Smooth muscle cell (in vitro differentiated cells): ENCODE data around the gene NEGR1. TPM values are rescaled to one million over a fixed set of nuclear protein-coding genes. Genes with fewer than 3 reads are reported as not detected.

ENCODE experiments used
- DNase-seq: peaks from one replicate; lab custom pipeline; 2025; ENCODE audit not compliant: unreplicated experiment; lab: John Stamatoyannopoulos, UW
- H2AFZ ChIP-seq: fragments of 200-600 bp; sonication (generic); 2 replicates; pipeline ENCODE4 v1.6.0; 2016; ENCODE audit warnings: antibody characterized with exemption, low read depth, mild to moderate bottlenecking
- H3F3A ChIP-seq: fragments of 200-600 bp; sonication (generic); 2 replicates; pipeline ENCODE4 v1.6.0; 2017; ENCODE audit warnings: antibody characterized with exemption, low read depth
- H3K27ac ChIP-seq: fragments of 200-600 bp; sonication (generic); 2 replicates; pipeline ENCODE4 v1.5.1; 2016; ENCODE audit warnings: low read depth, mild to moderate bottlenecking
- H3K27me3 ChIP-seq: fragments of 200-600 bp; sonication (generic); 2 replicates; pipeline ENCODE4 v1.6.1; 2016; ENCODE audit warnings: low read depth, mild to moderate bottlenecking
- H3K36me3 ChIP-seq: fragments of 200-600 bp; sonication (generic); 2 replicates; pipeline ENCODE4 v1.5.1; 2016; ENCODE audit warnings: low read depth
- H3K4me1 ChIP-seq: fragments of 200-600 bp; sonication (generic); 2 replicates; pipeline ENCODE4 v1.5.1; 2016; ENCODE audit warnings: low read depth
- H3K4me2 ChIP-seq: fragments of 200-600 bp; sonication (generic); 2 replicates; pipeline ENCODE4 v1.6.0; 2016; ENCODE audit warnings: mild to moderate bottlenecking
- H3K4me3 ChIP-seq: fragments of 200-600 bp; sonication (generic); 2 replicates; pipeline ENCODE4 v1.5.1; 2016; ENCODE audit warnings: mild to moderate bottlenecking
- H3K79me2 ChIP-seq: fragments of 200-600 bp; sonication (generic); 2 replicates; pipeline ENCODE4 v1.6.0; 2016; ENCODE audit warnings: low read depth, mild to moderate bottlenecking
- H3K9ac ChIP-seq: fragments of 200-600 bp; sonication (generic); 2 replicates; pipeline ENCODE4 v1.6.0; 2016; ENCODE audit warnings: low read depth
- H3K9me3 ChIP-seq: fragments of 200-600 bp; sonication (generic); replicated peaks from 2 replicates; pipeline ENCODE4 v1.5.1; 2016; ENCODE audit warnings: low read depth
- H4K20me1 ChIP-seq: fragments of 200-600 bp; sonication (generic); 2 replicates; pipeline ENCODE4 v1.6.0; 2016; ENCODE audit warnings: low read depth
- CTCF ChIP-seq: fragments of 200-600 bp; sonication (generic); IDR thresholded peaks from 2 replicates; pipeline ENCODE4 v1.5.1; 2017; ENCODE audit warnings: borderline replicate concordance, mild to moderate bottlenecking, antibody characterized with exemption; ENCODE audit not compliant: insufficient read depth, poor library complexity, severe bottlenecking
- whole genome bisulfite sequencing: methylation state at CpG from one replicate; pipeline ENCODE4 v1.1.7; 2016; ENCODE audit warnings: low lambda C conversion rate; 5-methylcytosine and 5-hydroxymethylcytosine counted together
- polyA plus RNA-seq: library from polyadenylated mRNA; unstranded; fragments of >200 nt; fragmentation: Nextera tagmentation; extraction: Ambion mirVana; gene quantifications from 2 replicates; pipeline ENCODE4 v1.2.1, GENCODE V29; 2016
- total RNA-seq: library from RNA; depleted of rRNA; stranded (reverse); fragments of >200 nt; gene quantifications from 2 replicates; pipeline ENCODE4 v1.2.3, GENCODE V29; 2014

NEGR1 gene
- total and polyA plus RNA-seq, 2 experiments from 2014 or later, result 0.02 to 0.09 TPM

DNA sequence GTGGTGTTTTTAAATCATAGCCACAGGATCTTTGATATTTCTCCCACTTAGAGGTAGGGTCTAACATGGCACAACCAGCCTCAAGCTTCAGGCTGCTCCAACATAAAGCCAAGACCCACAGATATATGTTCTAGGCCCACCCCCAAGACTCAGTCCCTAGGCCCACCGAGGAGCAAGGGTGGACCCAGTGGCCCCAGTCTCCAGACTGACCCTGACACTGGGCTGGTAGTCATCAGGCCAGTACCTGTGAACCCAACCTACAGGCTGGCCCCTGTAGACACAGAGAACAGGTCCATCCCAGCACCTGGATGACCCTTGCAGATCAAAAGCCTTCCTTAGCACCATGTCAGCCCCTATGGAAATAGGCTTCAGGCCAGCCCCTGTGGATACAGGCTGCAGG is 60.5 kb downstream of the NEGR1 start:
- 75% methylated on average over 1 of the region's 1 CpG for WGBS

GRCh38 chr1:72218141-72218739 is 64.1 kb downstream of the NEGR1 start:
- no peaks in the 10 kb centered on the region for H3K4me1 ChIP-seq
- H3K27me3 ChIP-seq, result no peaks in the 10 kb centered on the region
- H3K79me2 ChIP-seq, result no peaks in the 10 kb centered on the region
- no peak overlapping the region for H3K27ac ChIP-seq
- no peak for DNase-seq
- TF ChIP-seq CTCF, result no peak
- H3K9ac ChIP-seq, result no peak overlapping the region
- H3K9me3 ChIP-seq, result no peaks in the 10 kb centered on the region
- no peak overlapping the region for H3K4me2 ChIP-seq
- H3F3A ChIP-seq, result no peaks in the 10 kb centered on the region
- no peak overlapping the region for H2AFZ ChIP-seq
- no peaks in the 10 kb centered on the region for H3K36me3 ChIP-seq
- no peaks in the 10 kb centered on the region for H4K20me1 ChIP-seq
- 75% methylated on average over 5 of the region's 5 CpGs for WGBS
- H3K4me3 ChIP-seq, result no peak overlapping the region

More for the DNA sequence above, 60.5 kb downstream of the NEGR1 start:
- Histone ChIP-seq H2AFZ (no peak overlapping the region), H3F3A (no peaks in the 10 kb centered on the region), H3K36me3 (no peaks in the 10 kb centered on the region), H3K4me1 (no peaks in the 10 kb centered on the region), H3K27me3 (no peaks in the 10 kb centered on the region), H3K27ac (no peak overlapping the region), H4K20me1 (no peaks in the 10 kb centered on the region), H3K4me3 (no peak overlapping the region), H3K9me3 (no peaks in the 10 kb centered on the region), H3K9ac (no peak overlapping the region), H3K4me2 (no peak overlapping the region), H3K79me2 (no peaks in the 10 kb centered on the region)
- no peak for DNase-seq
- TF ChIP-seq CTCF, result no peak

- WGBS, result 34% methylated on average over 1 of the region's 1 CpG
- DNase-seq, result no peak
- H2AFZ ChIP-seq, result no peak overlapping the region
- no peaks in the 10 kb centered on the region for H4K20me1 ChIP-seq
- no peaks in the 10 kb centered on the region for H3K4me1 ChIP-seq
- no peak overlapping the region for H3K4me3 ChIP-seq
- H3K79me2 ChIP-seq, result no peaks in the 10 kb centered on the region
- H3K9ac ChIP-seq, result no peak overlapping the region
- H3K27me3 ChIP-seq, result no peaks in the 10 kb centered on the region
- no peaks in the 10 kb centered on the region for H3F3A ChIP-seq
- no peak overlapping the region for H3K27ac ChIP-seq
- no peaks in the 10 kb centered on the region for H3K36me3 ChIP-seq
- no peak for TF ChIP-seq CTCF
- H3K9me3 ChIP-seq, result no peaks in the 10 kb centered on the region
- H3K4me2 ChIP-seq, result no peak overlapping the region
Observed at GRCh38 chr1:72207059-72207458, 75.3 kb downstream of the NEGR1 start.

DNA sequence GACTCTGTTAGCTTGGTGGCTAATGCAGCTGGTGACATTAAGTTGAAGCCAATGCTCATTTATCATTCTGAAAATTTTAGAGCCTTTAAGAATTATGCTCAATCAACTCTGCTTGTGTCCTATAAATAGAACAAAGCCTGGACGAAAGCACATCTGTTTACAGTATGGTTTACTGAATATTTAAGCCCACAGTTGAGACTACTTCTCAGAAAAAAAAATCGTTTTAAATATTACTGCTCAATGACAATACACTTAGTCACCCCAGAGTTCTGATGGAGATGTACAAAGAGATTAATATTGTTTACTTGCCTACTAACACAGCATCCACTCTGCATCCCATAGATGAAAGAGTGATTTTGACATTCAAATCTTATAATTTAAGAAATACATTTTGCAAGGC is 79.6 kb downstream of the NEGR1 start:
- Histone ChIP-seq H2AFZ (no peak overlapping the region), H3K4me3 (no peak overlapping the region), H3K27ac (no peak overlapping the region), H4K20me1 (no peaks in the 10 kb centered on the region), H3K36me3 (no peaks in the 10 kb centered on the region), H3F3A (no peaks in the 10 kb centered on the region), H3K9ac (no peak overlapping the region), H3K9me3 (no peaks in the 10 kb centered on the region), H3K27me3 (no peaks in the 10 kb centered on the region), H3K79me2 (no peaks in the 10 kb centered on the region), H3K4me1 (no peaks in the 10 kb centered on the region), H3K4me2 (no peak overlapping the region)
- WGBS, result 60% methylated on average over 2 of the region's 2 CpGs
- TF ChIP-seq CTCF, result no peak
- DNase-seq, result no peak
